Prostate gland (tissue), 2 donors: ENCODE data around the gene REEP3. TPM values are rescaled to one million over a fixed set of nuclear protein-coding genes. Genes with fewer than 3 reads are reported as not detected.
A peak's percentile ranks its signal among the peaks of the same experiment; 100 is the strongest.

ENCODE experiments used
- DNase-seq: peaks from one replicate; pipeline ENCODE4 v3.0.0-alpha.2; 2019; ENCODE audit warnings: low spot score
- H3K27ac ChIP-seq, 2 donors: fragments of 200-600 bp; sonication (generic); 2 replicates each; pipeline ENCODE4 v1.5.1; 2017 to 2019
- H3K27me3 ChIP-seq: fragments of 200-600 bp; sonication (generic); replicated peaks from 2 replicates; pipeline ENCODE4 v1.5.1; 2019; ENCODE audit not compliant: insufficient read depth
- H3K36me3 ChIP-seq, 2 donors: fragments of 200-600 bp; sonication (generic); 1 replicate in 1 of 2; 2 replicates in 1 of 2; pipeline versions ENCODE4 v1.5.1 to v1.8.1; 2017 to 2019
- H3K4me1 ChIP-seq: fragments of 200-600 bp; sonication (generic); replicated peaks from 2 replicates; pipeline ENCODE4 v1.5.1; 2019
- H3K4me3 ChIP-seq, 2 donors: fragments of 200-600 bp; sonication (generic); 2 replicates each; pipeline ENCODE4 v1.5.1; 2017 to 2019
- H3K9me3 ChIP-seq: fragments of 200-600 bp; sonication (generic); 2 replicates; pipeline ENCODE4 v1.5.1; 2017
- CTCF ChIP-seq, 4 experiments: fragments of 200-600 bp in 2 of 4; fragments of 450-650 bp in 2 of 4; sonication (generic) in 2 of 4; IDR thresholded peaks; 1 replicate in 3 of 4; 2 replicates in 1 of 4; pipeline ENCODE4 v1.5.1; 2016 to 2019; ENCODE audit warnings: antibody characterized with exemption in 4 of 4, mild to moderate bottlenecking in 2 of 4, moderate library complexity in 2 of 4
- POLR2A ChIP-seq: fragments of 450-650 bp; IDR thresholded peaks from one replicate; pipeline ENCODE4 v1.6.1; 2016; ENCODE audit warnings: antibody characterized with exemption, mild to moderate bottlenecking
- POLR2AphosphoS5 ChIP-seq: sonication (generic); formaldehyde crosslinking; IDR thresholded peaks from one replicate; pipeline ENCODE4 v1.6.1; 2017; ENCODE audit warnings: antibody characterized with exemption
- WGBS: methylation state at CpG from one replicate; pipeline ENCODE4 v1.1.5; 2018; 5-methylcytosine and 5-hydroxymethylcytosine counted together
- intact Hi-C: fragments of 100-400 bp; cut with DNase I; formaldehyde crosslinking; loops from one replicate; pipeline ENCODE4 v1.14.2; 2022
- total RNA-seq, 2 donors: library from RNA; depleted of rRNA; stranded (reverse); fragments of >200 nt; gene quantifications; one replicate each; pipeline ENCODE4 v1.1.0, GENCODE V29; 2016

The REEP3 gene
- total RNA-seq, 2 donors from 2014 or later: 32.0 to 52.4 TPM

GRCh38 chr10:63588436-63589167 is 67.4 kb downstream of the REEP3 start:
- Histone ChIP-seq H3K27me3 (no peaks in the 10 kb centered on the region), H3K27ac (no peak overlapping the region), H3K4me1 (no peaks in the 10 kb centered on the region), H3K36me3 (no peaks in the 10 kb centered on the region), H3K9me3 (no peaks in the 10 kb centered on the region), H3K4me3 (no peak overlapping the region)
- 59% methylated on average over 4 of the region's 4 CpGs for WGBS
- intact Hi-C loops: no loop called here
- DNase-seq: peak; percentile 16
- TF ChIP-seq POLR2A: no peak
- no peak for TF ChIP-seq POLR2AphosphoS5
- TF ChIP-seq CTCF (IDR thresholded peaks at IDR 0.05): no peak

- WGBS: 80% methylated on average over 4 of the region's 4 CpGs
- TF ChIP-seq POLR2A (no peak), POLR2AphosphoS5 (peak; percentile 39)
- H3K4me3 ChIP-seq: no peak overlapping the region
- H3K27ac ChIP-seq: peak overlapping the region; percentile 45 to 47
- peak; percentile 31 for DNase-seq
- H3K36me3 ChIP-seq: no peaks in the 10 kb centered on the region
- no peaks in the 10 kb centered on the region for H3K4me1 ChIP-seq
- intact Hi-C loops: no loop called here
- no peaks in the 10 kb centered on the region for H3K27me3 ChIP-seq
- no peaks in the 10 kb centered on the region for H3K9me3 ChIP-seq
Observed at GRCh38 chr10:63591600-63592379, 70.6 kb downstream of the REEP3 start.

- H3K36me3 ChIP-seq: no peaks in the 10 kb centered on the region
- no peak overlapping the region for H3K4me3 ChIP-seq
- H3K4me1 ChIP-seq: no peaks in the 10 kb centered on the region
- 55% methylated on average over 4 of the region's 4 CpGs for WGBS
- H3K27ac ChIP-seq: no peak overlapping the region
- no peak for DNase-seq
- no peaks in the 10 kb centered on the region for H3K9me3 ChIP-seq
- intact Hi-C loops: no loop called here
- no peak for TF ChIP-seq POLR2A
- TF ChIP-seq POLR2AphosphoS5: no peak
- no peak for TF ChIP-seq CTCF (IDR thresholded peaks at IDR 0.05)
- H3K27me3 ChIP-seq: no peaks in the 10 kb centered on the region
Observed at GRCh38 chr10:63593576-63593975, 72.4 kb downstream of the REEP3 start.

GRCh38 chr10:63595072-63595471 is 73.9 kb downstream of the REEP3 start:
- 49% methylated on average over 3 of the region's 3 CpGs for WGBS
- Histone ChIP-seq H3K4me1 (no peaks in the 10 kb centered on the region), H3K36me3 (no peaks in the 10 kb centered on the region), H3K27ac (no peak overlapping the region), H3K9me3 (no peaks in the 10 kb centered on the region), H3K4me3 (no peak overlapping the region), H3K27me3 (no peaks in the 10 kb centered on the region)
- TF ChIP-seq POLR2A (no peak), POLR2AphosphoS5 (no peak), CTCF (IDR thresholded peaks at IDR 0.05) (no peak)
- DNase-seq: no peak
- intact Hi-C loops: no loop called here

- Histone ChIP-seq H3K9me3 (no peaks in the 10 kb centered on the region), H3K27me3 (no peaks in the 10 kb centered on the region), H3K4me1 (no peaks in the 10 kb centered on the region), H3K36me3 (no peaks in the 10 kb centered on the region), H3K27ac (no peak overlapping the region), H3K4me3 (no peak overlapping the region)
- no peak for DNase-seq
- 85% methylated on average over 4 of the region's 4 CpGs for WGBS
- TF ChIP-seq CTCF (IDR thresholded peaks at IDR 0.05) (no peak), POLR2AphosphoS5 (no peak), POLR2A (no peak)
- intact Hi-C loops: no loop called here
Observed at GRCh38 chr10:63596924-63597323, 75.7 kb downstream of the REEP3 start.
